Measurements from ENCODE around the gene CAST. TPM values are rescaled to one million over a fixed set of nuclear protein-coding genes. Genes with fewer than 3 reads are reported as not detected.

CAST gene
- total RNA-seq, 1 experiment from 2014 or later: 52.3 TPM

GRCh38 chr5:96743065-96743768 is 81.0 kb downstream of the CAST start:
- no peak overlapping the region for H2BK5ac ChIP-seq (ENCODE audit: insufficient read length, low read length)
- no peaks in the 10 kb centered on the region for H3K79me2 ChIP-seq (ENCODE audit: insufficient read depth, low read length)
- H3K4me2 ChIP-seq (ENCODE audit: insufficient read depth, insufficient read length, low read length): no peak overlapping the region
- no peaks in the 10 kb centered on the region for H3K23me2 ChIP-seq (ENCODE audit: insufficient read length, low read depth, low read length, poor library complexity, severe bottlenecking)
- Mint-ChIP-seq H3K9me3 (no peaks in the 10 kb centered on the region), H3K4me3 (no peak overlapping the region), H3K36me3 (ENCODE audit: insufficient read depth in 1 of 3, low read depth in 3 of 3) (peaks cover 3 to 17% (median 11%) of the 10 kb centered on the region in 3 experiments), H3K27me3 (ENCODE audit: low read depth) (no peaks in the 10 kb centered on the region), H3K27ac (peak overlapping the region in 2 of 3 experiments; percentile 53 to 82; a peak in 3 of 7 replicates), H3K4me1 (peaks cover 11% of the 10 kb centered on the region in 2 experiments)
- H3K4ac ChIP-seq (ENCODE audit: low read depth, low read length): no peak overlapping the region
- H4K20me1 ChIP-seq (ENCODE audit: control insufficient read depth, insufficient read depth, insufficient read length): no peaks in the 10 kb centered on the region
- H3K9me3 ChIP-seq (ENCODE audit: control insufficient read depth, low read depth, low read length): no peaks in the 10 kb centered on the region
- H3K27ac ChIP-seq (ENCODE audit: insufficient read length, low read depth, low read length): no peak overlapping the region
- H3K9ac ChIP-seq (ENCODE audit: extremely low read depth, insufficient read length, low read length): no peak overlapping the region
- no peak overlapping the region for H3K14ac ChIP-seq (ENCODE audit: insufficient read depth, low read length)
- DNase-seq: no peak
- no peak for TF ChIP-seq CTCF (conservative IDR thresholded peaks at IDR 0.05)
- H3K4me1 ChIP-seq (ENCODE audit: insufficient read depth, low read length): no peaks in the 10 kb centered on the region; the same call in 1 of the 2 replicates
- no peak overlapping the region for H3T11ph ChIP-seq (ENCODE audit: low read length)
- no peak overlapping the region for H4K91ac ChIP-seq (ENCODE audit: insufficient read length, low read depth, low read length)
- H3K56ac ChIP-seq (ENCODE audit: insufficient read length, low read depth, low read length): no peak overlapping the region
- no peak overlapping the region for H2BK15ac ChIP-seq (ENCODE audit: low read depth, low read length)
- H3K18ac ChIP-seq (ENCODE audit: insufficient read length, low read depth, low read length): no peak overlapping the region
- H2BK20ac ChIP-seq (ENCODE audit: low read depth, low read length, poor library complexity, severe bottlenecking): no peak overlapping the region
- no peaks in the 10 kb centered on the region for H3K27me3 ChIP-seq (ENCODE audit: insufficient read depth, low read length)
- H2AK5ac ChIP-seq (ENCODE audit: insufficient read length, low read length): no peak overlapping the region
- no peak overlapping the region for H4K5ac ChIP-seq (ENCODE audit: insufficient read length, low read depth, low read length)
- no peak overlapping the region for H2AFZ ChIP-seq (ENCODE audit: low read length)
- H4K8ac ChIP-seq (replicated peaks; ENCODE audit: insufficient read length, low read depth, low read length): no peak overlapping the region
- WGBS (ENCODE audit: extremely low coverage, insufficient read length, low lambda C conversion rate): no CpG with 5 or more reads among the region's 11 CpGs
- no peak overlapping the region for H3K23ac ChIP-seq (ENCODE audit: insufficient read length, low read depth, low read length)
- H2BK12ac ChIP-seq (ENCODE audit: insufficient read length, low read depth, low read length): no peak overlapping the region
- H2BK120ac ChIP-seq (ENCODE audit: low read depth, low read length, poor library complexity, severe bottlenecking): no peak overlapping the region
- H3K79me1 ChIP-seq (ENCODE audit: insufficient read depth, low read depth, low read length, poor library complexity, severe bottlenecking): no peaks in the 10 kb centered on the region

Measured in H9 (cell line).